IPS-11a (cell line): ENCODE measurements around the gene MINAR1.
A peak's percentile ranks its signal among the peaks of the same experiment; 100 is the strongest.

Source experiments
- H3K4me3 ChIP-seq: one replicate; pipeline ENCODE4 v1.5.1; 2013; ENCODE audit warnings: low read depth, low read length, control low read depth

MINAR1 gene

DNA sequence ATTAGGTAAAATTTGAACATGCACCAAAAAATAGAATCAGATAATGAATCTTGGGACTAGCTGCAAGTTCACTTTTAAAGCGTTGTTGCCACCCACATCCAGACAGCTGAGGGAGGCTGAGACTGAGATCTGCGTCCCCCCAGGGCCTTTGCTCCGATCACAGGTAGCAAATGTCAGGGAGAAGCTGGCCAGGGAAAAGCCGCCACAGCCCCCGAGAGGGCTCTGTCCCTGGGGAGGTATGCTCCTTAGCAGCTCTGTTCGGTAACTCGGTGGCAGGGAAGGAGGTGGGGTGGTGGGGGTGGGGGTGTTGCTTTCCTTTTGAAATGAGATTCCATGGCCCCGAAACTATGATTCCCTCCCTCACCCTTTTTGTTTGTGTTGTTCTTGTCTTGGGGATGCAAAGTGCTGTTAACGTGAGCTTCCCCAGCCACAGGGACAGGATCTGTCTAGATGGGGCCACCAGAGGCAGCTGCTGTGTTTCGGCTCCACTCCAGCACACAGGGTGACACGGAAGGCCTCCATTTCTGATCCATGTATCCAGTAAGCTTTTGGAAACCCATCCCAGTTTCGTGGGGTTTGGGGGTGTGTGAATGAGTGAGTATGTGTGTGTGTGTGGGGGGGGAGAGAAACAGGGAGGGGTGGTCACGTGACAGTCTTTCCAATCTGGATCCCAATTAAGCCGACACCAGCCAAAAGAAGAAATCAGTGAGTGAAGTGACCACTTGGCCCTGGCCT lies 1.1 kb upstream of the MINAR1 start:
- H3K4me3 ChIP-seq = peak overlapping the region; percentile 45

DNA sequence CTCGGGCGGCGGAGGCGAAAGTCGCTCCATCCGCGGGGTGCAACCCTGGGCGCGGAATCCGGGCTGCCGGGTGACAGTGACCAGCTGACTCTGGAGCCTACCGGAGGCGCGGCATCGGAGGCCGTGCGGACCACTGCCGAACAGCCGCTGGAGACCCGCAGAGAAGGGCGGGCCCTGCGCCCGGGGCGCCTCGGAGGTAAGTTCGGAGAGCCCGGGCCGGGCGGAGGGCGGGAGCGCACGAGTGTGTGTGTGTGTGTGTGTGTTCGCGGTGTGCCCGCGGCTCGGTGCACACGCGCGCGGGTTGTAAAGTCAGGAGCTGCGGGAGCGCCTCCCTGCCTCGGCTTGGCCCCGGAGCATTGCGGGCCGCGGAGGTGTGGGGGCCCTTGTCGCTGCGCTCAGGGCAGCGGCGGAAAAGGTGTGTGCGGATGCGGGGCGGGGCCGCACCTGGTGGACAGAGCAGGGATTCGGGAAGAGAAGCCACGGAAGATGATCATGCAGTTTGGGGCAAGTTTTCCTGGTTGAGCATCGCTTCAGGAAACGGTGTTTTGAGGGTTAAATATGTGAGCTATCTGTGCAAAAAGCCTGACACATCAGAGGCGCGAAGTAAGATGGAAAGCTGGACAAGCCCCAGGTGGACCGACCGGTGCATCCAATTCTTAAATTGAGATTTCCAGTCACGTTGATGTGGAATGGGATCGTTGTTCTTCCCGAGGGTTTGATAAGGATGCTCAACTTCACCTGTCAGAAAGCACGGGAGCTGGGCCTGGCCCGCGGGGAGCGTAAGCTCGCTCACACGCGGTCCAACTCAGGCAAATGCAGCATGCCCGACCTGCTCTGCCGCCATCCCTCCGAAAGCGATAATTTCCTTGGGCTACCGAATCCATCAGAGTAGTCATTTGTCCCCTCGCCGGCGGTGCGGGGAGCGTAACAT lies 474 bp downstream of the MINAR1 start:
- peak overlapping the region; percentile 45 for H3K4me3 ChIP-seq

DNA sequence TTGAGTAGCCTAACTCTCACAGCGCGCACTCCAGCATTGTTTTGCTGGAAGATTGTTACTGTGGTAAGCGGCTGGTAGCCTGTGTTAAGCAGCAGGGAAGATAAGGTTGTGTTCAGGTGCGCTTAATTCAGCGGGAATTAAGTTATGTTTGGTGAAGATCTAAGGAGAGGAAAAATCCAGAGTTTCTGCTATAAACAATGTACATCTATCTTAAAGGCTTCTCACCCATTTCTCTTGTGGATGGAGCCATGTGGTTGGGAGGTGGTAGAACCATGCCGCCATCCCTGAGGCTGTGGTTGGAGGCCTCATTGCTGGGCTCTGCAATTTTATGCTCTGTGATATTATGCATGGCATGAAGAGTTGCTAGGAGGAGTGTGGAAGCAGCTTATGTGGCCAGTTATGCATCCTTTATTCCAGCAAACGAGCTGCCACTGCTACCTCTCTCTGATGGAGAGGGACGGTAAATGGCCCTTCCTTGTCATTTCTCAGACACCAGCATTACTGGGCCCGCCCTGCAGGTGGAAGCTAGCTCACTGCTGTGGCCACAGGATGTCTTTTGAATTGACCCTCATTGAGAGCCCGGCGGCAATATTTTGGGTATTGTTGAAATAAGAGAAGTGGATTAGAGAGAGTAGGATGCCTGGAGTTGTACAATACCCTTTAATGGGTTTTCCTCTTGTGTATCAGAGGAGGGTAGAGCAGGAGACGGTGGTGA lies 1.3 kb downstream of the MINAR1 start:
- no peak overlapping the region for H3K4me3 ChIP-seq

DNA sequence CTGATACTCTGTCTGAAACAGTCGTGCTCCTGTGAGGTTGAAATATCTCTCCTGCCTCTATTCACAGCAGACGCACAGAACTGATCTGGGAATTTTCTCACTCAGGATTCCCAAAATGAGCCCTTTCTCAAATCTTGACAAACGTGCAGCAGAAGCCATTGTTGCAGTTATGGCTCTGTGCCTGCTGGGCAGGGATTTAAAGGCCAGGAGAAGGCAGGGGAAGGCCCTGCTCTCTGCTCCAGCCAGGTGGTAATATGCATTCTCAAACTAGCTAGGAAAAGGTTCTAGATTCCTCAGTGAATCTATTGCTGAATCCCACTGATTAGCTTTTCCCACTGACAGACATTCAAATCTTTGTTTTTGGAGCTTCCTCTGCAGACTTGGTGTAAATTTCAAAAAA lies 2.2 kb downstream of the MINAR1 start:
- H3K4me3 ChIP-seq = no peak overlapping the region

- no peak overlapping the region for H3K4me3 ChIP-seq
Observed at GRCh38 chr15:79436037-79436780, 4.1 kb downstream of the MINAR1 start.

DNA sequence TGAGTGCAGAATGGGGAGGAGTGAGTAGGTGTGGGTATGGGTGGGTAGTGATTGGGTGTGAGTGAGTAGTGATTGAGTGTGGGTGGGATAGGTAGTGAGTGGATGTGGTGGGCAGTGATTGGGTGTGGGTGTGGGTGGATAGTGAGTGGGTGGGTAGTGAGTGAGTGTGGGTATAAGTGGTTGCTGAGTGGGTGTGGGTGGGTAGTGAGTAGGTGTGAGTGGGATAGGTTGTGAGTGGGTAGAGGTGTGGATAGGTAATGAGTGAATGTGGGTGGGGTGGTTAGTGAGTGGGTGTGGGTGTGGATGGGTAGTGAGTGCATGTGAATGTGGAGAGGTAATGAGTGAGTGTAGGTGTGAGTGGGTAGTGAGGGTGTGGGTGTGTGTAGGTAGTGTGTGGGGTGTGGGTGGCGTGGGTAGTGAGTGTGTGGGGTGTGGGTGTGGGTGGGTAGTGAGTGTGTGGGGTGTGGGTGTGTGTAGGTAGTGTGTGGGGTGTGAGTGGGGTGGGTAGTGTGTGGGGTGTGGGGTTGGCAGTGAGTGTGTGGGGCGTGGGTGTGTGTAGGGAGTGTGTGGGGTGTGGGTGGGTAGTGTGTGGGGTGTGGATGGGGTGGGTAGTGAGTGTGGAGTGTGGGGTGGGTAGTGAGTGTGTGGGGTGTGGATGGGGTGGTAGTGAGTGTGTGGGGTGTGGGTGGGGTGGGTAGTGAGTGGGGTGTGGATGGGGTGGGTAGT lies 5.3 kb downstream of the MINAR1 start:
- H3K4me3 ChIP-seq = no peak overlapping the region

GRCh38 chr15:79439236-79439635 lies 7.1 kb downstream of the MINAR1 start:
- no peak overlapping the region for H3K4me3 ChIP-seq

GRCh38 chr15:79440355-79440908 lies 8.3 kb downstream of the MINAR1 start:
- no peak overlapping the region for H3K4me3 ChIP-seq

- no peak overlapping the region for H3K4me3 ChIP-seq
Observed at GRCh38 chr15:79442911-79443310, 10.8 kb downstream of the MINAR1 start.

DNA sequence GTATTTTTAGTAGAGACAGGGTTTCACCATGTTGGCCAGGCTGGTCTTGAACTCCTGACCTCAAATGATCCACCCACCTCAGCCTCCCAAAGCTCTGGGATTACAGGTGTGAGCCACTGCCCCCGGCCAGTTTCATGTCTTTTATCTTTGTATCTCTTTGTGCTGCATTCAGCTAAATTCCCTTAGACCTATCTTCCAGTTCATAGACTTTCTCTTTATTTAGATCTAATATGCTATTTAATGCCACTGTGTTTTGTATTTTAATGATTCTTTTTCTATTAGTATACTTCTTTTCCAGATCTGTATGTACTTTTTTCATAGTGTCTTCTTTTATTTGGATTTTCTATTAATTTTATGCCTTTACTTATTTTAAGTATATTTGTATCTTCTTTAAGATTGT lies 14.9 kb downstream of the MINAR1 start:
- H3K4me3 ChIP-seq = no peak overlapping the region

- H3K4me3 ChIP-seq = no peak overlapping the region
Observed at GRCh38 chr15:79450648-79451047, 18.5 kb downstream of the MINAR1 start.

- no peak overlapping the region for H3K4me3 ChIP-seq
Observed at GRCh38 chr15:79451361-79451999, 19.3 kb downstream of the MINAR1 start.

DNA sequence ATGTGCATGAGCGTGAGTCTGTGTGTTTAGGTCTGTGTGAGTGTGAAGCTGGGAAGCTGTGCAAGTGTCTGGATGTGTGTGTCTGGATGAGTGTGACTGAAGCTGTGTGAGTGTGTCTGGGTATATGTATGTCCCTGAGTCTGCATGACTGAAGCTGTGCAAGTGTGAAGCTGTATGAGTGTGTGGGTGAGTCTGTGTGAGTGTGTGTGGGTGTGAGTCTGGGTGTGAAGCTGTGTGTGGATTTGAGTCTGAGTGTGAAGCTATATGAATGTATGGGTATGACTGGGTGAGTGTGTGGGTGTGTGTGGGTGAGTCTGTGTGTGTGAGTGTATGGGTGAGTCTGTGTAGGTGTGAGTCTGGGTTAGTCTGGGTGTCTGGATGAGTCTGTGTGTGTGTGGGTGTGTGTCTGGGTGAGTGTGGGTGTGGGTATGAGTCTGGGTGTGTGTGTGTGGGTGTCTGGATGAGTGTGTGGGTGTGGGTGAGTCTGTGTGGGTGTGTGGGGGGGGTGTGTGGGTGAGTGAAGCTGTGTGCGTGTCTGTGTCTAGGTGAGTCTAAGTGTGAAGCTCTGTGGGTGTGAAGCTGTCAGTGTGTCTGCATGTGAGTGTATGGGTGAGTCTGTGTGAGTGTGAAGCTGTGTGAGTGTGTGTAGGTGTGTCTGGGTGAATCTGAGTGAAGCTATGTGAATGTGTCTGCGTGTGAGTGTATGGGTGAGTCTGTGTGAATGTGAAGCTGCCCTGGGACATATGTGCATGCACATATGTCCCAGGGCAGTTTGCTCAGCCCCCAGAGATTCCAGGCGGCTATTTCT lies 20.3 kb downstream of the MINAR1 start:
- no peak overlapping the region for H3K4me3 ChIP-seq

DNA sequence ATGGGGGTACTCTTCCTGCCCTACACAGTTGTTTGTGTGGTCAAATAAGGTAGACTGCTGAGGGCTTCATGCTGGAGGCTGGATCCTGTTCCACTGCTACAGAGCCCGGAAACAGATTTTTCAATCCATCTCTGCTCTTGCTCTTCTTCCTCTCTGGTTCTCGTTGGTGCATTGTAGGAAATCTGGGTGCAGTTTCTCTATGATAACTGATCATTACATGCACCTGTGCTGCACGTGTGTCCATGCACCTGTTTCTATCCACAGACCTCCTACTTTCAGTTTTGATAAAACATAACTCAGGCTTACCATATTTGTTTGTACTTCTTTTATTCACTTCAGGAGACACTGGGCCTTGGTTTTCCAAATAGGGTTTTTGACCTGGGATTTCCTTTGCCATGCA lies 21.3 kb downstream of the MINAR1 start:
- no peak overlapping the region for H3K4me3 ChIP-seq

GRCh38 chr15:79454063-79454462 lies 21.9 kb downstream of the MINAR1 start:
- H3K4me3 ChIP-seq = no peak overlapping the region

DNA sequence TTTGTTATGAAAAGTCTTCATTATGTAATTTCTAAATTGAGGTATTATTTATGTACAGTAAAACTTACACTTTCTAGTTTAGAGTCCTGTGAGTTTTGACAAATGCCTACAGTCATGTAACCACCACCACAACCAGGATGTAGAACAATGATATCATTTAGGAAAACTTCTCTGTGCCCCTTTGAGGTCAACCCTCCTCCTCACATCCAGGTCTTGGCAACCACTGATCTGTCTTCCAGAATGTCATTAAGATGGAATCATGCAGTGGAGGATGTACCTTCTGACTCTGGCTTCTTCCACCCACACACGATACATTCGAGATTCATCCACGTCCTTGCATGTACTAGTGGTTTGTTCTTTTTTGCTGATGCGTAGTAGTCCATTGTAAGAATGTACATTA lies 23.2 kb downstream of the MINAR1 start:
- no peak overlapping the region for H3K4me3 ChIP-seq

- no peak overlapping the region for H3K4me3 ChIP-seq
Observed at GRCh38 chr15:79455943-79456342, 23.8 kb downstream of the MINAR1 start.

GRCh38 chr15:79458491-79458890 lies 26.4 kb downstream of the MINAR1 start:
- no peak overlapping the region for H3K4me3 ChIP-seq

GRCh38 chr15:79459666-79460065 lies 27.5 kb downstream of the MINAR1 start:
- H3K4me3 ChIP-seq = no peak overlapping the region
